ENCODE results near the gene MICAL2.

Gene MICAL2

DNA sequence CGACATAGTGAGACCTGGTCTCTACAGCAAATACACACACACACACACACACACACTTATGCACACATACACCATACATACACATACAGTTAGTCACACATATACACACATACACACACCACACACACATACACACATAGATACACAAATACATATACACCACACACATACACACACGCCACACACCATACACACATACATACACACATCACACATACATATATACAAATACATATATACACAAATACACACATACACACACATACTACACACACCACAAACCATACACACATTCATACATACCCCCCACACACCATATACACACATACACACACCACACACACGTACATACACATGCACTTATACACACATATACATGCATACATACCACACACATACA is 57.7 kb downstream of the MICAL2 start:
- no peak for ATAC-seq
- TF ChIP-seq BACH2 (CRISPR knock-in tag; IDR thresholded peaks at IDR 0.05; ENCODE audit: borderline replicate concordance), result no peak
- TF ChIP-seq ZC3H10 (CRISPR knock-in tag; IDR thresholded peaks at IDR 0.05), result no peak
- no peak for TF ChIP-seq ARNTL (CRISPR knock-in tag; IDR thresholded peaks at IDR 0.05; ENCODE audit: borderline replicate concordance, low read depth)
- no peak for TF ChIP-seq TSHZ2 (CRISPR knock-in tag; IDR thresholded peaks at IDR 0.05)
- no peak for TF ChIP-seq TOX (CRISPR knock-in tag; IDR thresholded peaks at IDR 0.05; ENCODE audit: borderline replicate concordance)
- TF ChIP-seq RARB (CRISPR knock-in tag; IDR thresholded peaks at IDR 0.05), result no peak
- TF ChIP-seq GLIS3 (CRISPR knock-in tag; IDR thresholded peaks at IDR 0.05), result no peak
- no peak for TF ChIP-seq SNAI2 (CRISPR knock-in tag; IDR thresholded peaks at IDR 0.05)
- TF ChIP-seq TCF4 (CRISPR knock-in tag; IDR thresholded peaks at IDR 0.05; ENCODE audit: borderline replicate concordance), result no peak
- no peak for TF ChIP-seq OSR1 (CRISPR knock-in tag; IDR thresholded peaks at IDR 0.05)
- no peak for TF ChIP-seq ZNF70 (CRISPR knock-in tag; IDR thresholded peaks at IDR 0.05)
- TF ChIP-seq, protein P1, sequence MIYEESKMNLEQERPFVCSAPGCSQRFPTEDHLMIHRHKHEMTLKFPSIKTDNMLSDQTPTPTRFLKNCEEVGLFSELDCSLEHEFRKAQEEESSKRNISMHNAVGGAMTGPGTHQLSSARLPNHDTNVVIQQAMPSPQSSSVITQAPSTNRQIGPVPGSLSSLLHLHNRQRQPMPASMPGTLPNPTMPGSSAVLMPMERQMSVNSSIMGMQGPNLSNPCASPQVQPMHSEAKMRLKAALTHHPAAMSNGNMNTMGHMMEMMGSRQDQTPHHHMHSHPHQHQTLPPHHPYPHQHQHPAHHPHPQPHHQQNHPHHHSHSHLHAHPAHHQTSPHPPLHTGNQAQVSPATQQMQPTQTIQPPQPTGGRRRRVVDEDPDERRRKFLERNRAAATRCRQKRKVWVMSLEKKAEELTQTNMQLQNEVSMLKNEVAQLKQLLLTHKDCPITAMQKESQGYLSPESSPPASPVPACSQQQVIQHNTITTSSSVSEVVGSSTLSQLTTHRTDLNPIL (CRISPR knock-in tag; IDR thresholded peaks at IDR 0.05; ENCODE audit: low read depth), result no peak
- no peak for TF ChIP-seq ZNF565 (CRISPR knock-in tag; conservative IDR thresholded peaks at IDR 0.05; ENCODE audit: low read depth)

DNA sequence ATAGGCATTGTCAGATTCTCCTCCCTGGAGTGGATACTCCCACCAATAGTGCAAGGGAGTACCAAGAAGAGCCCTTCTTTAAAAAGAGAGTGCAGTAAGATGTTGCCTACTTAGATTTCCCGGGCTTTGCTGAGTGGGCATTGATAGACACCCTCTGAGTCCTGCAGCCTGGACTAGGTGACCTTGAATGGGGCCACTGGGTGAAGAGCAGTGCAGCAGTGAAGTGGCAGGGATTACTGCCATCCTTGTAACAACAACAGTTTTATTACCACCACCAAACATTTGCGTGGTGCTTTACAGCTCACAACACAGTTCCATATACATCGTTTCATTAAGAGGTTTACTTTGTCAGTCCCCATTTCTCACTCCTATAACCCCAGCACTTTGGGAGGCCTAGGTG is 59.4 kb downstream of the MICAL2 start:
- TF ChIP-seq, protein P2, sequence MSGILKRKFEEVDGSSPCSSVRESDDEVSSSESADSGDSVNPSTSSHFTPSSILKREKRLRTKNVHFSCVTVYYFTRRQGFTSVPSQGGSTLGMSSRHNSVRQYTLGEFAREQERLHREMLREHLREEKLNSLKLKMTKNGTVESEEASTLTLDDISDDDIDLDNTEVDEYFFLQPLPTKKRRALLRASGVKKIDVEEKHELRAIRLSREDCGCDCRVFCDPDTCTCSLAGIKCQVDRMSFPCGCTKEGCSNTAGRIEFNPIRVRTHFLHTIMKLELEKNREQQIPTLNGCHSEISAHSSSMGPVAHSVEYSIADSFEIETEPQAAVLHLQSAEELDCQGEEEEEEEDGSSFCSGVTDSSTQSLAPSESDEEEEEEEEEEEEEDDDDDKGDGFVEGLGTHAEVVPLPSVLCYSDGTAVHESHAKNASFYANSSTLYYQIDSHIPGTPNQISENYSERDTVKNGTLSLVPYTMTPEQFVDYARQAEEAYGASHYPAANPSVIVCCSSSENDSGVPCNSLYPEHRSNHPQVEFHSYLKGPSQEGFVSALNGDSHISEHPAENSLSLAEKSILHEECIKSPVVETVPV (CRISPR knock-in tag; IDR thresholded peaks at IDR 0.05), result no peak
- TF ChIP-seq PPARA (CRISPR knock-in tag; IDR thresholded peaks at IDR 0.05; ENCODE audit: borderline replicate concordance), result no peak
- ATAC-seq, result no peak

DNA sequence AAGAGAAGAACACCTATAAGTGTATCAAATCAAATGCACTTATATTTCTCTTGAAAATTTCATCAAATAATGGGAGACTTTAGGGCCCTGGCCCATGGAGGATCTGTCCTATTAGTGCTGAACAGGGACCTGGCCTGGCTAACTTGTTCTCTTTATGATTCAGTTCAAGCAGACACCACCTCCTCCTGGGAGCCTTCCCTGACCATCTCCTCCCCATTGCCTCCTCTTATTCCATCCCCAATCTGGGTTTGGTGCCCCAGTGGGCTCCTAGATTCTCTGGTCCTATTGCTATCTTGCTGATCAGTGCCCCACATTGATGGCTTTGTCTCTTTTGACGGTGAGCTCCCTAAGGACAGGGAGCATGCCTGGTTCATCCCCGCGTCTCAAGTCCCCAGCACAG is 60.1 kb downstream of the MICAL2 start:
- no peak for ATAC-seq

More for the DNA sequence above, 60.1 kb downstream of the MICAL2 start:
- TF ChIP-seq ZFP30 (CRISPR knock-in tag; IDR thresholded peaks at IDR 0.05) (no peak), ZNF565 (CRISPR knock-in tag; conservative IDR thresholded peaks at IDR 0.05; ENCODE audit: low read depth) (no peak), ZNF70 (CRISPR knock-in tag; IDR thresholded peaks at IDR 0.05) (no peak), ZFP3 (CRISPR knock-in tag; IDR thresholded peaks at IDR 0.05) (no peak), GLIS3 (CRISPR knock-in tag; IDR thresholded peaks at IDR 0.05) (no peak), ARNTL (CRISPR knock-in tag; IDR thresholded peaks at IDR 0.05; ENCODE audit: borderline replicate concordance, low read depth) (no peak), RARB (CRISPR knock-in tag; IDR thresholded peaks at IDR 0.05) (no peak), TCF4 (CRISPR knock-in tag; IDR thresholded peaks at IDR 0.05; ENCODE audit: borderline replicate concordance) (no peak), TSHZ2 (CRISPR knock-in tag; IDR thresholded peaks at IDR 0.05) (no peak)
- TF ChIP-seq, protein P1 (CRISPR knock-in tag; IDR thresholded peaks at IDR 0.05; ENCODE audit: low read depth), result no peak
